ENCODE measurements around the gene SPI1. TPM values are rescaled to one million over a fixed set of nuclear protein-coding genes. Genes with fewer than 3 reads are reported as not detected.

The SPI1 gene
- total and polyA plus RNA-seq, 7 donors, result 1.6 to 8.3 (median 3.6) TPM

GRCh38 chr11:47352556-47352955 is 25.8 kb downstream of the SPI1 start, which contains the start of gene MYBPC3:
TSS of gene MYBPC3 (minus strand) at chr11:47352702. CDS start at chr11:47352647, 55 bp downstream.
- Histone ChIP-seq H3K27me3 (ENCODE audit: insufficient read depth in 3 of 3, low read length in 2 of 3) (no peaks in the 10 kb centered on the region), H3K36me3 (ENCODE audit: insufficient read depth in 1 of 2, low read depth in 1 of 2) (no peaks in the 10 kb centered on the region), H3K9me3 (no peaks in the 10 kb centered on the region), H3K27ac (no peak within 1 kb of the TSS), H3K4me3 (no peak within 1 kb of the TSS), H3K4me1 (peaks cover 5% of the 10 kb centered on the region)
- TF ChIP-seq CTCF (IDR thresholded peaks at IDR 0.05), result no peak
- DNase-seq (no peak), ATAC-seq (no peak)
- intact Hi-C loops (cut with DNase I), result loop anchor here (5.0 to 10.0 kb wide), 3 partner anchors 80 to 468 kb away; partner anchors contain the start of gene MADD (in 1 of the 2)
- 60 to 64% (median 61%) methylated on average over 5 of the region's 5 CpGs for WGBS, 3 donors

GRCh38 chr11:47351156-47352126 is 26.9 kb downstream of the SPI1 start:
- Histone ChIP-seq H3K27me3 (ENCODE audit: insufficient read depth in 3 of 3, low read length in 2 of 3) (no peaks in the 10 kb centered on the region), H3K9me3 (no peaks in the 10 kb centered on the region), H3K4me1 (peaks cover 5% of the 10 kb centered on the region), H3K27ac (no peak overlapping the region), H3K36me3 (ENCODE audit: insufficient read depth in 1 of 2, low read depth in 1 of 2) (no peaks in the 10 kb centered on the region), H3K4me3 (no peak overlapping the region)
- ATAC-seq (no peak), DNase-seq (no peak)
- intact Hi-C loops (cut with DNase I), result loop anchor here (5.0 to 10.0 kb wide), 3 partner anchors 79 to 467 kb away; partner anchors contain the start of gene MADD (in 1 of the 2)
- WGBS, 3 donors, result 80 to 87% (median 81%) methylated on average over 29 of the region's 29 CpGs
- no peak for TF ChIP-seq CTCF (IDR thresholded peaks at IDR 0.05)

- no peaks in the 10 kb centered on the region for H3K36me3 ChIP-seq (ENCODE audit: insufficient read depth in 1 of 2, low read depth in 1 of 2)
- intact Hi-C loops (cut with DNase I), result loop anchor here (5.0 to 10.0 kb wide), 3 partner anchors 78 to 466 kb away; partner anchors contain the start of gene MADD (in 1 of the 2)
- no peaks in the 10 kb centered on the region for H3K27me3 ChIP-seq (ENCODE audit: insufficient read depth in 3 of 3, low read length in 2 of 3)
- H3K4me3 ChIP-seq, result no peak overlapping the region
- ATAC-seq (no peak), DNase-seq (no peak)
- no peaks in the 10 kb centered on the region for H3K9me3 ChIP-seq
- peaks cover 5% of the 10 kb centered on the region for H3K4me1 ChIP-seq
- 85 to 92% (median 85%) methylated on average over 9 of the region's 9 CpGs for WGBS, 3 donors
- no peak overlapping the region for H3K27ac ChIP-seq
- no peak for TF ChIP-seq CTCF (IDR thresholded peaks at IDR 0.05)
Measured at GRCh38 chr11:47350315-47350714, 28.0 kb downstream of the SPI1 start.

- ATAC-seq, result no peak
- no peak overlapping the region for H3K27ac ChIP-seq
Measured at GRCh38 chr11:47349521-47350095, 28.7 kb downstream of the SPI1 start.

More at GRCh38 chr11:47349521-47350095, 28.7 kb downstream of the SPI1 start:
- no peak overlapping the region for H3K4me3 ChIP-seq
- DNase-seq, result no peak
- intact Hi-C loops (cut with DNase I), result loop anchor here (5.0 to 10.0 kb wide), 3 partner anchors 77 to 465 kb away; partner anchors contain the start of gene MADD (in 1 of the 2)
- H3K27me3 ChIP-seq (ENCODE audit: insufficient read depth in 3 of 3, low read length in 2 of 3), result no peaks in the 10 kb centered on the region
- no peak for TF ChIP-seq CTCF (IDR thresholded peaks at IDR 0.05)
- no peaks in the 10 kb centered on the region for H3K36me3 ChIP-seq (ENCODE audit: insufficient read depth in 1 of 2, low read depth in 1 of 2)
- WGBS, 3 donors, result 90 to 93% (median 92%) methylated on average over 21 to 23 of the region's 23 CpGs
- H3K4me1 ChIP-seq, result peaks cover 3% of the 10 kb centered on the region
- no peaks in the 10 kb centered on the region for H3K9me3 ChIP-seq
